B cell (primary cell): ENCODE measurements around the gene KIAA1586.

ENCODE experiments used
- CTCF ChIP-seq: fragments of 200-600 bp; IDR thresholded peaks from one replicate; pipeline ENCODE4 v1.8.0; 2022; ENCODE audit warnings: antibody characterized with exemption, mild to moderate bottlenecking
- EZH2 ChIP-seq: IDR thresholded peaks from 2 replicates; pipeline ENCODE4 v1.6.1; 2012; ENCODE audit warnings: borderline replicate concordance, low read depth, mild to moderate bottlenecking, moderate library complexity, low read length; ENCODE audit not compliant: insufficient read depth, poor library complexity, severe bottlenecking

GRCh38 chr6:57004292-57004691 is 42.2 kb upstream of the KIAA1586 start:
- TF ChIP-seq EZH2 (no peak), CTCF (no peak)
